HG03045 (cell line): ENCODE results near the gene TMEM132A.
"Not testable (repeated sequence)": the region's sequence is repeated elsewhere in the genome, so short reads cannot be mapped to it uniquely, and the experiment has no call there.

ENCODE experiments used
- ATAC-seq: cut with Tn5 transposase; IDR thresholded peaks from one replicate; pipeline ENCODE4 v1.9.1; 2021; ENCODE audit warnings: mild to moderate bottlenecking, moderate library complexity; ENCODE audit not compliant: unreplicated experiment

Gene TMEM132A

DNA sequence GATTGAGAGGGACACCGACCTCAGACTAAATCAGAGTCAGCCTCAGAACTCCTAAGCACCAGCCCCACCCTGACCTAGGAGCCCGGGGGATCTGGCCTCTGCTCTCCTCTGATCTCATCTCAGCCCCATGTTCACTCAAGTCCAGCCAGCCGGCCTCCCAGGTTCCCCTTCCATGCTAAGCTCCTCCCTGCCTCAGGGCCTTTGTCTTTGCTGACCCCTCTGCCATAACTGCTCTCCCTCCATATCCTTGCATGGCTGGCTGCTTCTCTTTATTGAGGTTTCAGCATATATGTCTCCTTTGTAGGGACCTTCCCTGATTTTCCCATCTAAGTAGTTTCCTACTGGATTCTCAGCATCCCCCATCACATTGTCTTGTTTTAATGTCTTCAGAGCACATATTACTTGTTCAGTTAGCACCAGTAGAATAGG is 28.5 kb downstream of the TMEM132A start:
- no peak for ATAC-seq

DNA sequence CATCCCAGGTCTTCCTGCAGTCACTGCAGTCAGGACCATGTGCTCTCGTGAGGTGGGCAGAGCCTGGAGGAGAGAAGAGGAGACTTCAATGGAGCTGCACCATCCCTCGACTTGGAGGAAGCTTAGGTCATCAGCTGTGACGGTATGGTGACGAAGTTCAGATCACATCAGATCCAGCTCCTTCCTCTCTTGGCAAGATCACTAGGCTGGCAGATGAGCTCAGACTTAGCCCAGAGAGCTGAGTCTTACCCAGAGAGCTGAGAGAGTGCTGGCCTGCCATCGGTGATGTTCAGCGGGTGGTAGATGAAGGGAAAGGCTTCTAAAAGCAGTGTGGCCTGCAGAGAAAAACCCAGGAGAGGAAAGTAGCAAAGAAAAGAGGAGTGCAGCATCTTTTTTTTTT is 29.5 kb downstream of the TMEM132A start:
- ATAC-seq = no peak

DNA sequence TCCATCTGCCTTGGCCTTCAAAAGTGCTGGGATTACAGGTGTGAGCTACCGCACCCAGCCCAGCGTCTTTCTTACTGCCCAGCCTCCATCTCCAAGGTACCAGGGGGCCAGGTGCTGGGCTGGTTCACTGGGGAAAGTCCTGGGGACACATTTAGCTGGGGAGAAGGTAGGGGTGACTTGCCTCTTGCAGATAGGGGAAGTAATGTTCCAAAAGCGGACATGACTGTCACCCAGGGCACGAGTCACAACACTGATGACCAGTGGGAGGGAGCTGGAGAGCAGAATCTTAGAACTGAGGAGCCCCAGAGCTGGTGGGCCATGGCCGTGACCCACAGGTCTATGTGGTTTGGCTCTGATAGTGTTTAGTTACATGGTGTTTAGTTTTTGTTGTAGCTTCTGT is 30.2 kb downstream of the TMEM132A start:
- ATAC-seq = no peak

DNA sequence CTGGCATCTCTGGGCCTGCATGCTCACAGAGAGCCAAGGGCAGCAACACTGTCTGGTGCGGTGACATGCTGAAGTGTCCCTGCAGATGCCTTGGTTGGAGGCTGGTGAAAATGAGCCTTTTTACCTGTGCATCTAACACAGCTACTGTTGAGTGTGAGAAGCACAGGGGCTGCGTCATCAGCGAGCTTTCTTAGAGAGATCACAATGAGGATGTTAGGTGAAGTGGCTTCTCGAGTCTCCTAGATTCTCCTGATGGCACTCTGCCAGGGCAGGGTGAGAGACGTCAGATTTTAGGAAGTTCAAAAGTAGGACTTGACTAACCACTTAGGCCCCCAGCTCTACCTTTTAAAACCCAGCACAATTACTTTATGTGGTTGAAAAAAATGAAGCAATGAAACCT is 31.3 kb downstream of the TMEM132A start:
- no peak for ATAC-seq

DNA sequence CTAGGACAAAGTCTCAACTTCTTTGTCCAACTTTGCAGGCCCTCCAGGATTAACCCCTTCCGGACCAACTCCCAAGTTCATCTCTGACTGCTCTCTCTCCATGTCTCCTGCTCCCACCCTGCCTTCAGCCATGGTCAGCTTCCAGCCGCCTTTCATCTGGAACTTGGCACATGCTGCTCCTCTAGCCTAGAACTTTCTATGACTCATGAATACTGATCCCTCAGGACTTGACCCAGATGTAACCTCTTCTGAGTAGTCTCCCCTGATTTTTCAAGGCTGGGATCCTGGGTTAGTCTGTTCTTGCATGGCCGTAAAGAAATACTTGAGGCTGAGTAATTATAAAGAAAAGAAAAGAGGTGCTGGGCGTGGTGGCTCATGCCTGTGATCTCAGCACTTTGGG is 32.9 kb downstream of the TMEM132A start:
- no peak for ATAC-seq

DNA sequence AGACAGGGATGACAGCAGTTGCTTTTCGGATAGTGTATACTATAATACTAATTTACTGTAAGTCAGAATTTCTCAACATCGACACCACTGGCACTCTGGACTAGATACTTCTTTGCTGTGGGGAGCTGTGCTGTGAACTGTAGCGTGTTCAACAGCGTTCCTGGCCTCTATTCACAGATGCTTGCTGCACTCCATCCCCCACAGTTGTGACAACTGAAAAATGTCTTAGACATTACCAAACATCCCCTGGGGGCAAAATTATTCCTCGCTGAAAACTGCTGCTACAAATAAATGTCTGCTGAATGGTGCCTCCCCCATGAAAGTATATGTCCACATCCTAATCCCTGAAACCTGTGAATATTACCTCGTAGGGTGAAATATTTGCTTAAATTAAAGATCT is 35.2 kb downstream of the TMEM132A start:
- no peak for ATAC-seq

DNA sequence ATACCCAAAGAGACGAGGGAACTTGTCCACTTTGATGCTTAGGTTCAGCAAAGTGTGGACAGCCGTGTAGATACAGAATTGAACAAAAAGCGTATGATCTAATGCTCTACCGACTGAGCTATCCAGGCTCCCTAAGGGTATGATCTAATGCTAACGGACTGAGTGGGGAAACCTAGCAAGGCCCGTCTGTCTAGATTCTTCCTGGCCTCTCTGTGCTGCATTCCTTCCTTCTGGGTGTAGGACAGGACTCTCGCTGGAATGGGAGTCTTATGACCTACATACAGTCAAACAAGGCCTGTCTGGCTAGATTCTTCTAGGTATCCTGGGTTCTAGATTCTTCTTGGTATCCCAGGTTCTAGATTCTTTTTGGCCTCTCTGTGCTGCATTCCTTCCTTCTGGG is 36.1 kb downstream of the TMEM132A start:
- no peak for ATAC-seq

DNA sequence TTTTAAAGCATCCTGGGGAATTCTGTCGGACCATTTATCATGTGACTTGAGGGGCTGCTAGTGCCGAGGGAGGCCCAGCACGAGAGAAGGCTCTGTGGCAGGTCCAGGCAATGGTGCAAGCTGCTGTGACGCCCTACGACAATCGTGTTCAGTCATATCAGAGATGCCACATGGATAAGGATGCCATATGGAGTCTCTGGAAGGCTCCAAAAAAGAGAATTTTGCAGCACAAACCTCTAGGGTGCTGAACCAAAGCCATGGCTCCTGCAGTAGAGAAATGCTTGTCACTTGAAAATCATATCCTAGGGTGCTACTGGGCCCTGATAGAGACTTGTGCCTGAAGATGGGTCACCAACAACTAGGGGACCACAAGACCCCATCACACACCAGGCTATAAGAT is 40.5 kb downstream of the TMEM132A start:
- no peak for ATAC-seq

DNA sequence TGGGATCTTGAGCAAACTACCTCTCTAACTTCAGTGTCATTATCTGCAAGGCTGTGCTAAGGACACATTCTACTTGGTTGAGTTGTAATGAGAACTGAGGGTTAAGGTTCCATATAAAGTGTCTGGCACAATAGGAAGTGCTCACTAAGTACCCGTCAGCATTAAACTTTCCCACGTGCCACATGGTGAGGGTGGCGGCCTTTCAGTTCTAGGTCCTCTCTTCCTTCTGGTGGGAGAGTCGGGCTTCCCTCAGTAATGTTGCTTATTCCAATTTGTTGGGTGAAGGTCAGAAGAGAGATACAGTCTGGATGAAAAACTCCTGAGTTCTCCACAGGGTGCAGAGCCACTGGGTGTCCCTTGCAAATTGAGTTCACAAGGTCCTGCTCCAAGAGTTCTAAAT is 42.6 kb downstream of the TMEM132A start:
- ATAC-seq = no peak

DNA sequence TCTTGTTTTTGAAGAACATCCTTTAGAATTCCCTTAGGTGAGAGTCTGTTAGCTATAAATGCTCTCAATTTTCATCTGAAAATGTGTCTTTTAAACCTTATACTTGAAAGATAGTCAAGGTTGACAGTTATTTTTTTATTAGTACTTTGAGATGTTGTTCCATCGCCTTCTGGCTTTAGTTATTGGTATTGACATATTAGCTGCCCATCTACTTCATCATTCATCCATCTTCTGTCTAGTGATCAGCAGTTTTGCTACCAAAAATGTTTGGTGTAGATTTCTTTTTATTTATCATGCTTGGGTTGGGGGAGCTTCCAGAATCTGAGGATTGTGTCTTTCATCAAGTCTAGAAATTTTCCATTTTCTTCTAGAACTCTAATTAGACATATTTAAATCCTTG is 44.0 kb downstream of the TMEM132A start:
- no peak for ATAC-seq

DNA sequence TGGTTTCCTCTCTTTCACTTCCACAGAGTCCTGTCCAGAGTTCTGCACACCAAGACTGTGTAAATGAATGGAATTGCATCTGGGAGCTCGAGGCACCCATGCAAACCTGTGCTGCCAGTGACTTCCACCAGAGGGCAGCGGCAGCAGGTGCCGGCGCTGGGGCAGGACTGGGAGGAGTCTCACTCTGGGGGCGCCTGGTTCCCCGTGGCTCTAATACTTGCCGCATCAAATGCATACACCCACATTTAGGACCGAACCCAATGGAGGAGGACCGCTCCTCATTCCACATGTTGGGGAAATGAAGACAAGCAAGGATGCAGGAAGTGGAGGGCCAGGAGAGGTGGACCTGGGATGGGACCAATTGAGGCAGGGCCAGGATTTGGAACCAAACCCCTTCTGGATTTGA is 46.1 kb downstream of the TMEM132A start:
- no peak for ATAC-seq

DNA sequence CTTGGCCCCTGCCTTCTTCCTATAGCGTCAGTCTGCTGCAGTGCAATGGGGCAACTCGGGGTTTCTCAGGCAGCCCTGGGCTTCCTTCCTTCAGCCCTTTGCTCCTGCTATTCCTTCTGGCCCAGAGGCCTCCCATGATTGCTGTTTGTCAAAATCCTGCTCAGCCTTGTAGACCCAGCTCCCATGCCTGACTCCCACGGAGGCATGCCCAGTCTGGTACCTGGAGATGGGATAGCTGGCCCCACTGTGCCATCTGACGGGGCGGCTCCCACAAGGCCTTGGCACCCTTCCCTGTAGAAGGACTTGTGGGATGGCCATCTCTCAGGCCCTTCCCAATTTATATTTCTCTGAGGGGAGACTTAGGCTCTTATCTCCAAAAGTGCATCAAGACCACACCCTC is 46.6 kb downstream of the TMEM132A start:
- no peak for ATAC-seq

DNA sequence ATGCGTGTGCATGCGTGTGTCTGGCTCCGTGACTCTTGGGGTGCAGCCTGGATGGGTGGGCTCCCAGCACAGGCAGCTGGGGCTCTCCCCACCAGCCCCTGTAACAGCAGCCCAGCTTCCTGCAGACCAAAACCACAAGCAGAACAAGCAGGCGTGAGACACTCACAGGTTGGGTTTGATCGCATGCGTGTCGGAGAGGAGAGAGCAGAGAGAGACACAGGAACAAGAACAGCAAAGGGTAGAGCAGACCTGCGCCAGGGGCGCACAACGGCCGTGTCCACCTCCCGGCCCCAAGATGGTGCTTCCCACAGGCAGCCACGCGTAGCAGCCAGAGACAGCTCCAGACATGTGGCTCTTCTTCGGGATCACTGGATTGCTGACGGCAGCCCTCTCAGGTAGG is 47.3 kb downstream of the TMEM132A start, which contains the start of gene CD6:
Gene CD6, plus strand, starts transcription at position 161 of the 400 bp plus-strand sequence. Its CDS starts 186 bp downstream, at position 347.
- no peak for ATAC-seq

DNA sequence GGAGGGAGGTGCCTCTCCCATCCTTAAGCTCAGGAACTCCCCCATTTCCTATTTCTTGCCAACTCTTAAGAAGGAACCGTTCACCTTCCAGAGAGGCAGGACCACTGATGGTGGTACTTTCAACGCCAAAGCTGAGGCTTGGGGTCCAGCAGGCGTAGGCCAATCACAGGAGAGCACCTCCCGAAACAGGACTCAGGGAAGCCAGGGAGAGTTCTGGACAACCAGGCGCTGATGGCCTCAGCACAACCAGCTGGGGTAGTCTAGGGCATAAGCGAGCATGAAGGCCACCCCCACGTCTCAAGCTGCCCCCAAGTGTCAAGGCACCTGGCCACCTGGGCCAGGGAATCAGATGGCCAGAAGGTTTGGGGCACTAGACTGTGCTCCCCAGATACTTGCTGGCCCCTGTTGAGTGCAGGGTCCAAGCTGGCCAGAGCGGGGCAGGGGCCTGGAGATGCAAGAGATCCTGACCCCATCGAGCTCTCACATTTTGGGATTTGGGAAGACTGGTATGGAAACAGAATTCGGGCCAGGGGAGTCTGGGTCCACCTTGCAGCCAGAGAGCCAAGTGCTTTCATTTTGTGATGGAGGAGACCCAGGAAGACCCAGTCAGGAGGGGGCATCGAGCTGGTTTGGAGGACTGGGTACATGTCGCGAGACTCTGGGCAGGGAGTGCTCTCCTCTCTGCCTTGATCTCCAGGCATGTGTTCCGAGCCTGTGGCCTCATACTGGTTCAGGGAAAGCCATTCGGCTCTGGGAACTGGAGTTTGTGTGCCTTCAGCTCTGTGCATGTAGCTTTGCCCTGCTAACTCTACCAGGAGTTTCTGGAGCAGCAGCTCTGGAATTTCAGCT is 48.1 kb downstream of the TMEM132A start:
- no peak for ATAC-seq

DNA sequence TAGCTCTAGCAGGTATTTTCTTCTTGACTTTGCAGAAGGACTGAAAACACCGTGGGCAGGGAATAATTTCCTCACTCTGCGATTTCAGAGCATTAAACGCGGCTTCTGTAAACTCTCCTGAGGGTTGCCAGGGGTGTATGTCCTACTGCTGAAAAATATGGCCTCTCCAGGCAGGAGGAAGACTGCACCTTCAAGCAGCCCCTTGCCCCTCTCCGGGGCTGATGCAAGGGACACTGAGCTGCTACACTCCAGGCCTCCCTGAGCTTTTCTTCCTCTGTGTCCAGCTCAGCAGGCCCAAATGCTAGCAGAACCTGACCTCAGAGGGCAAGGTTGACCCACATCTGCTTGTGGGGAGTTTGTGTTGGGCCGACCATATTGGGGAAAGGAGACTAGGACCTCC is 49.4 kb downstream of the TMEM132A start:
- no peak for ATAC-seq

DNA sequence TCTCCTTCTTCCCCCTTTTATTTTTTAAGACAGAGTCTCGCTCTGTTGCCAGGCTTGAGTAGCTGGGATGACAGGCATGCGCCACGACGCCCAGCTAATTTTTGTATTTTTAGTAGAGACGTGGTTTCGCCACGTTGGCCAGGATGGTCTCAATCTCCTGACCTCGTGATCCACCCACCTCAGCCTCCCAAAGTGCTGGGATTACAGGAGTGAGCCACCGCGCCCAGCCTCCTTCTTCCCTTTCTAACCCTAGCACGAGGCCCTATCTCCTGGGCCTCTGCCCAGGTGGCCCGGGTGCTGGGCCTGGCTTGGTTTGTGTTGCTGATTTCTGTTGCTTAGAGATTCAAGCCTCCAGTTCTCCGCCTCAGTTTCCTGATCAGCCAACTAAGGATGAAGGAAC is 50.1 kb downstream of the TMEM132A start:
- ATAC-seq = not testable (repeated sequence)

DNA sequence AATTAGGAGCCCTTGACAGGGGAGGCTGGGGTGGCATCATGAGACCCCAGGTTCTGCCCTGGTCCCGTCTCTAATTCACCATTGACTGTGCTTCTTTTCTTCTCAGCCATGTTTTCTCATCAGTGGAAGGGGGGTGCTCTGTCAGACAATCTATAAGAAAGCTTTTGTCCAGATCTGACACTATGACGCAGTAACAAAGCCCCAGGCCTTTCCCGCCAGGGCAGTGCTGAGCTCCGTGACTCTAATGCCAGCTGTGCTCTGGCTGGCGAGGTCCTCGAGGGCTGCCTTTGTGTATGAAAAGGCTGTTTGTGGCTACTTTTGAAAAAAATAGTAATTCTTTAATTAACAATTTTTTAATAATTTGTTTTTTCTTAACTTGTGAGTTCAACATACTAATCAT is 50.5 kb downstream of the TMEM132A start:
- no peak for ATAC-seq

DNA sequence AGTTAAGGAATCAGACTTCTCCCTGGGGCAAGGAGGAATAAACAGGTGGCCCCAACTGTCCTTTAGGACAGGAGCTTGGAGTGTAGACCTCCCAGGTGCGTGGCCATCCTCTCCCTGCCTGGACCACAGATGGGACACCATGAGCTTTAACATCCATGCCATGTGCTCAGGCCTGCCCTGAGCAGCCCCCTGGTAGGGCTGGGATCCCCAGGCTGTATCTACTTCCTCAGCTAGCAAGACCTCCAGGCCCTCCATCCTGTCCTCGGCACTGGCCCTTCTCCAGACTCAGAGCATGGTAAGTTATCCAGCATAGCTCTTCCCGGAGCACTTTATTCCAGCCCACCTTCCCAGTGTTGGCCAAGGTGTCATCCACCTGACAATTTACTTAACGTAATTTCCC is 53.0 kb downstream of the TMEM132A start:
- ATAC-seq = no peak

DNA sequence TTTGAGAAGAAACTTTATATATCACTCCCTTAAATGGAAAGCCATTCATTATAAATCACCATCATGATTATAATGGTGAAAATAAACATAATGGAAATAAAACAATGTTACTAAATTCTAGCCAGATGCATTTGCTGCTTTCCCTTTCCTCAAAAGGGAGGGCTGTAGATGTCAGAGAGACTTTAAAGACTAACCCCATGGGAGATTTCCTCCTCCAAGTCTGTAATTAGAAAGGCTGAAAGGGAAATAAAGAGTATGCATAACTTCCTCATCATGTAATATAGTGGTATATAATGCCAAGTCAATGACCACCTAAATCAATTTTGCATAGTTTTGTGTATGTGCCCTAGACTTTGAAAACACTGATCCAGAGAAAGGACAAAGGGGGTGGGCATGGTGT is 53.6 kb downstream of the TMEM132A start:
- no peak for ATAC-seq

DNA sequence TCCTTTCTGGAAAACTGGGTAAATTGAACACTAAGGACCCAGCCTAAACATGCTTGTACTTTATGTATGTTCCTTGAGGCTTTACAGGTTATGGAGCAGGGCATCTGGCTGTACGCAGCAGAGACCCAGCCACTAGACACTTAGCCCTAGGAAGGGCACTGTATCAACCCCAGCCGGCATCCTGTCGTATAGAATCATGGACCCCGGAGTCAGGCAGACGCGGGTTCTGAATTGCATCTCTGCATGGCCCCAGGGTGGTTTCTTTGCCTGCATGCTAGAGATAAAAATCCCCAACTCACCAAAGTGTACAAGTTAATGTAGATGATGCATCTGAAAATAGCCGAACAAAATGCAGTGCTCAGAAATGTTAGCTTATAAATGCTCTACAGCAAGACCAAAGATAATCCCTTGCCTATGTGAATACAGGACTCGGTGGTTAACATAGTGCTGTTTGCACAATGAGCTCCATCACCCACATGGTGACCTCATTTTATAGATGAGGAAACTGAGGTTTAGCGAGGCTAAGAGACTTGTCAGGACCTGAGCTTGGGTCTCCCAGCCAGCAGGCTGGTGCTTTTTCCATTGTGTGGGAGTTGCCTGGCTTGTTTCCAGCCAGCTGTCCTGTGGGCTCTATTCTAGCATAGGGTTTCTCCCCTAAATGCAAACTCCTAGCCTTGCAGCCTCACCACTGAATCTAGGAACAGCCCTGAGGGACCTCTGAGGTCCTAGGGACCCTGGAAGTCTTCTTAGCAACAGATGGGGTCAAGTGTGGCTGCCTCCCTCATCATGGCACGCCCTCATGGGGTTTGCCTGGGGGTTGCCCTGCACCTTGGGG is 54.5 kb downstream of the TMEM132A start:
- no peak for ATAC-seq

DNA sequence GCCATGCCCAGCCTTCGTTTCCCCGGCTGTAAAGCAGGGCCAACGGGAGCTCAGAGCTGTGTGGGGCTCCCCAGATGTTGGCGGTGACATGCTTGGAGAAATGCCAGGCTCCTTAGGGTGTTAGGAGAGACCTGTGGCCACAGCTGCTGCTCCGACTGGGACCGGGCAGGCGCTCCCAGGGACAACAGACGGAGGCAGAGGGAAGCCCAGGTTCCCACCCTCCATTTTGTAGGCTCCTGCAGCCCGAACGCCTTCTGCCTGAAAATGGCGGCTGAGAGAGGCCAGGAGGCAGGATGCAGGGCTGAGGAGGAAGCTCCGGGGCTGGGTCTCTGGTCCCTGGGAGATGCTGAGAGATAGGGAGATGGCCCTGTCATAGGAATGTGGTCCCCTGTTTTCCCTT is 57.3 kb downstream of the TMEM132A start:
- no peak for ATAC-seq

DNA sequence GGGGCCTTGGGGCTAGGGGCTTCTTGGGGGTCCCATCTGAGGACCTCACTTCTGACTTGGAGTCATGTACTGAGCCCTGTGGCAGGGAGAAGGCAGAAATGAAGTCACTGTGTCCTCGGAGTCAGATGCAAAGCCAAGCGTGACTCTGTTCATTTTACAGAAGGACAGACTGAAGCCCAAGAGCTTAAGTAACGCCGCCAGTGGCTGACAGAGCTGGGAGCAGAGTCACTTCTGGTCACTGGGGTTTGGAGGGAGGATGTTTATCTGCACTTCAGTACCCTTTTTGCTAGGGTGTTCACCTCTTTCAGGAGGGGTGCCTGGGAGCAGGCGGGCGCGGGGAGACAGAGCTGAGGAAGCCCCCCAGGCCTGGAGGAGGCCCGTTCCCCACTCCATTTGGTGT is 57.9 kb downstream of the TMEM132A start:
- no peak for ATAC-seq
